Aorta (tissue), 5 donors: ENCODE measurements around the gene DPP6. TPM values are rescaled to one million over a fixed set of nuclear protein-coding genes. Genes with fewer than 3 reads are reported as not detected.

ENCODE experiments used
- ATAC-seq: fragments of 200-7000 bp; cut with Tn5 transposase; one replicate; pipeline ENCODE4 v1.9.1; 2022; ENCODE audit warnings: moderate library complexity; ENCODE audit not compliant: low FRiP score
- DNase-seq, 2 donors: peaks; one replicate each; pipeline ENCODE4 v3.0.0-alpha.2; 2020
- H3K27ac ChIP-seq, 2 donors: one replicate each; pipeline ENCODE4 v1.5.1; 2013; ENCODE audit warnings: low read length in 2 of 2, mild to moderate bottlenecking in 2 of 2, moderate library complexity in 2 of 2, control low read depth in 1 of 2, inconsistent platforms in 1 of 2, low read depth in 1 of 2
- H3K27me3 ChIP-seq, 2 donors: one replicate each; pipeline ENCODE4 v1.6.1; 2013; ENCODE audit warnings: control low read depth in 1 of 2, low read length in 1 of 2, mild to moderate bottlenecking in 1 of 2, moderate library complexity in 1 of 2; ENCODE audit not compliant: insufficient read depth in 2 of 2, control insufficient read depth in 1 of 2
- H3K36me3 ChIP-seq, 2 donors: one replicate each; pipeline ENCODE4 v1.6.1; 2013; ENCODE audit warnings: control low read depth in 1 of 2, low read length in 1 of 2, mild to moderate bottlenecking in 1 of 2; ENCODE audit not compliant: insufficient read depth in 2 of 2, control insufficient read depth in 1 of 2
- H3K4me1 ChIP-seq, 2 donors: one replicate each; pipeline ENCODE4 v1.6.1; 2013; ENCODE audit warnings: low read length in 2 of 2, control low read depth in 1 of 2, mild to moderate bottlenecking in 1 of 2, moderate library complexity in 1 of 2; ENCODE audit not compliant: insufficient read depth in 2 of 2, control insufficient read depth in 1 of 2
- H3K4me3 ChIP-seq, 2 donors: one replicate each; pipeline ENCODE4 v1.5.1; 2013; ENCODE audit warnings: low read length in 2 of 2, control low read depth in 1 of 2, mild to moderate bottlenecking in 1 of 2
- H3K9me3 ChIP-seq: one replicate; pipeline ENCODE4 v1.6.1; 2013; ENCODE audit warnings: mild to moderate bottlenecking, low read length; ENCODE audit not compliant: control insufficient read depth
- WGBS, 2 donors: extraction: QIAGEN DNeasy Blood & Tissue Kit; methylation state at CpG; one replicate each; pipeline ENCODE4 v1.1.7; 2013; 5-methylcytosine and 5-hydroxymethylcytosine counted together
- intact Hi-C, 2 donors: fragments of 100-400 bp; cut with DNase I; formaldehyde crosslinking; loops; one replicate each; pipeline versions ENCODE4 v1.14.2 to v1.15.0; 2022
- polyA plus RNA-seq, 2 donors: library from polyadenylated mRNA; stranded (reverse); fragments of 200-250 nt; gene quantifications; one replicate each; pipeline ENCODE4 v1.2.3, GENCODE V29; 2013
- total RNA-seq, 2 donors: library from RNA; stranded (reverse); fragmentation: NEBNext Ultra II Directional; extraction: Animal tissue kit (Norgen Biotek cat#: 25700); gene quantifications; one replicate each; pipeline ENCODE4 v1.2.1, GENCODE V29; 2021
- donor health status: healthy with polysubstance abuse.
- donor health status: Bipolar disorder and iron deficiency.
- donor health status: DM: no; HTN: no; CAD: no.
- donor health status: DM: no; HTN: no; CAD: no.
- donor health status: DM: yes; HTN: yes; CAD: no.

The DPP6 gene
- total and polyA plus RNA-seq, 4 donors, result 0.69 TPM; not detected in 3

GRCh38 chr7:154848464-154848863, 796.3 kb downstream of the DPP6 start:
- H3K4me1 ChIP-seq, result no peaks in the 10 kb centered on the region
- no peaks in the 10 kb centered on the region for H3K36me3 ChIP-seq
- H3K27ac ChIP-seq, result no peak overlapping the region
- no peak for ATAC-seq
- H3K9me3 ChIP-seq, result peaks cover 1% of the 10 kb centered on the region
- no peak for DNase-seq
- 49 to 57% methylated on average over 2 of the region's 2 CpGs for WGBS, 2 donors
- no peak overlapping the region for H3K4me3 ChIP-seq
- intact Hi-C loops, result no loop called here
- peaks cover 0 to 2% of the 10 kb centered on the region in 2 donors for H3K27me3 ChIP-seq

GRCh38 chr7:154852205-154852604, 800.0 kb downstream of the DPP6 start:
- intact Hi-C loops, result no loop called here
- H3K27ac ChIP-seq, result no peak overlapping the region
- DNase-seq, result no peak
- H3K4me1 ChIP-seq, result no peaks in the 10 kb centered on the region
- 67 to 83% methylated on average over 4 of the region's 4 CpGs for WGBS, 2 donors
- H3K4me3 ChIP-seq, result no peak overlapping the region
- no peak for ATAC-seq
- H3K36me3 ChIP-seq, result no peaks in the 10 kb centered on the region
- H3K27me3 ChIP-seq, result peaks cover 0 to 2% of the 10 kb centered on the region in 2 donors
- H3K9me3 ChIP-seq, result no peaks in the 10 kb centered on the region

GRCh38 chr7:154853063-154853726, 801.0 kb downstream of the DPP6 start:
- ATAC-seq, result no peak
- Histone ChIP-seq H3K27ac (no peak overlapping the region), H3K4me1 (no peaks in the 10 kb centered on the region), H3K4me3 (no peak overlapping the region), H3K36me3 (no peaks in the 10 kb centered on the region), H3K9me3 (no peaks in the 10 kb centered on the region), H3K27me3 (no peaks in the 10 kb centered on the region)
- intact Hi-C loops, result no loop called here
- 81 to 87% methylated on average over 8 of the region's 8 CpGs for WGBS, 2 donors
- DNase-seq, result no peak

GRCh38 chr7:154853727-154854095, 801.5 kb downstream of the DPP6 start:
- Histone ChIP-seq H3K36me3 (no peaks in the 10 kb centered on the region), H3K9me3 (no peaks in the 10 kb centered on the region), H3K4me3 (no peak overlapping the region), H3K4me1 (no peaks in the 10 kb centered on the region), H3K27ac (no peak overlapping the region), H3K27me3 (no peaks in the 10 kb centered on the region)
- DNase-seq (no peak), ATAC-seq (no peak)
- WGBS, 2 donors, result 83 to 87% methylated on average over 4 of the region's 4 CpGs
- intact Hi-C loops, result no loop called here

- no peak for ATAC-seq
- 84 to 86% methylated on average over 14 of the region's 14 CpGs for WGBS, 2 donors
- Histone ChIP-seq H3K9me3 (no peaks in the 10 kb centered on the region), H3K36me3 (no peaks in the 10 kb centered on the region), H3K27ac (no peak overlapping the region), H3K4me3 (no peak overlapping the region), H3K27me3 (no peaks in the 10 kb centered on the region), H3K4me1 (no peaks in the 10 kb centered on the region)
- intact Hi-C loops, result no loop called here
- DNase-seq, result no peak
Observed at GRCh38 chr7:154854836-154855235, 802.6 kb downstream of the DPP6 start.

GRCh38 chr7:154855366-154855765, 803.2 kb downstream of the DPP6 start:
- intact Hi-C loops, result no loop called here
- no peak overlapping the region for H3K4me3 ChIP-seq
- DNase-seq (no peak), ATAC-seq (no peak)
- no peaks in the 10 kb centered on the region for H3K27me3 ChIP-seq
- H3K9me3 ChIP-seq, result no peaks in the 10 kb centered on the region
- H3K36me3 ChIP-seq, result no peaks in the 10 kb centered on the region
- H3K4me1 ChIP-seq, result no peaks in the 10 kb centered on the region
- H3K27ac ChIP-seq, result no peak overlapping the region
- 79 to 81% methylated on average over 12 of the region's 12 CpGs for WGBS, 2 donors

GRCh38 chr7:154856733-154857132, 804.5 kb downstream of the DPP6 start:
- DNase-seq (no peak), ATAC-seq (no peak)
- Histone ChIP-seq H3K9me3 (no peaks in the 10 kb centered on the region), H3K4me3 (no peak overlapping the region), H3K4me1 (no peaks in the 10 kb centered on the region), H3K36me3 (no peaks in the 10 kb centered on the region), H3K27me3 (no peaks in the 10 kb centered on the region), H3K27ac (no peak overlapping the region)
- intact Hi-C loops, result no loop called here
- 46 to 53% methylated on average over 9 of the region's 9 CpGs for WGBS, 2 donors

- no peaks in the 10 kb centered on the region for H3K36me3 ChIP-seq
- 66 to 72% methylated on average over 3 of the region's 3 CpGs for WGBS, 2 donors
- ATAC-seq, result no peak
- no peak for DNase-seq
- no peaks in the 10 kb centered on the region for H3K4me1 ChIP-seq
- intact Hi-C loops, result no loop called here
- no peaks in the 10 kb centered on the region for H3K9me3 ChIP-seq
- no peak overlapping the region for H3K4me3 ChIP-seq
- no peaks in the 10 kb centered on the region for H3K27me3 ChIP-seq
- no peak overlapping the region for H3K27ac ChIP-seq
Observed at GRCh38 chr7:154857240-154857639, 805.0 kb downstream of the DPP6 start.

- no peak overlapping the region for H3K4me3 ChIP-seq
- ATAC-seq (no peak), DNase-seq (no peak)
- H3K27me3 ChIP-seq, result no peaks in the 10 kb centered on the region
- no peaks in the 10 kb centered on the region for H3K4me1 ChIP-seq
- no peaks in the 10 kb centered on the region for H3K9me3 ChIP-seq
- no peaks in the 10 kb centered on the region for H3K36me3 ChIP-seq
- WGBS, 2 donors, result 82 to 87% methylated on average over 27 of the region's 27 CpGs
- no peak overlapping the region for H3K27ac ChIP-seq
- intact Hi-C loops, result no loop called here
Observed at GRCh38 chr7:154857728-154858681, 805.8 kb downstream of the DPP6 start.
